Measurements from ENCODE around the gene ATF6B.

DNA sequence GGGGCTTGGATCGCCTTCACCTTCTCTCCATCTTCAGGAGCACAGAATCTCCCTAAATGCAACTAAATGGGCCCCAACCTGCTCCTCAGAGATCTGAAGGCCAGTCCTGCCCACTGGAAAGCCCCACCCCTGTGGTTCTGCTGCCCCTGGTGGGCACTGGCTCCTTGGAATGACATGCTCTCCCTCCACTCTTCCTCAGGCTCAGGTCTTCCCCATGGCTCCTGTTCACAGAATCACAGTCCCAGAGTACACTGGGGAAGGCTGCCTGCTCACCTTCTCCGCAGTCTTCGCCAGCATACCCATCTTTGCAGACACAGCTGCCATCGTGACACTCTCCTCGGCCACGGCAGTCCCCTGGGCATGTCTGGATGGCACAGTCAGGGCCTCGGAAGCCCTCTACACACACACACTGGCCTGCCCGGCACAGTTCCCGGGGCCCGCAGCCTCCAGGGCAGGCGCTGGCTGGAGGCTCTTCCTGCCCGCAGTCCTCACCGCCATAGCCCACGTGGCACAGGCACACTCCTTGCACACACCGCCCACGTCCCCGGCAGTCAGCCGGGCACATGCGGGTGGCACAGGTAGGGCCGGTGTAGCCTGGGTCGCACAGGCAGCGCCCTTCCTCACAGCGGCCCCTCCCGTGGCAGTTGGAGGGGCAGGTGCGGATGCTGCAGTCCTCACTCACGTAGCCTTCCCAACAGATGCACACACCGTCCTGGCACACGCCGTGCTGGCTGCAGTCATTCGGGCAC, 32.5 kb downstream of the ATF6B start:
- TF ChIP-seq, protein P1, sequence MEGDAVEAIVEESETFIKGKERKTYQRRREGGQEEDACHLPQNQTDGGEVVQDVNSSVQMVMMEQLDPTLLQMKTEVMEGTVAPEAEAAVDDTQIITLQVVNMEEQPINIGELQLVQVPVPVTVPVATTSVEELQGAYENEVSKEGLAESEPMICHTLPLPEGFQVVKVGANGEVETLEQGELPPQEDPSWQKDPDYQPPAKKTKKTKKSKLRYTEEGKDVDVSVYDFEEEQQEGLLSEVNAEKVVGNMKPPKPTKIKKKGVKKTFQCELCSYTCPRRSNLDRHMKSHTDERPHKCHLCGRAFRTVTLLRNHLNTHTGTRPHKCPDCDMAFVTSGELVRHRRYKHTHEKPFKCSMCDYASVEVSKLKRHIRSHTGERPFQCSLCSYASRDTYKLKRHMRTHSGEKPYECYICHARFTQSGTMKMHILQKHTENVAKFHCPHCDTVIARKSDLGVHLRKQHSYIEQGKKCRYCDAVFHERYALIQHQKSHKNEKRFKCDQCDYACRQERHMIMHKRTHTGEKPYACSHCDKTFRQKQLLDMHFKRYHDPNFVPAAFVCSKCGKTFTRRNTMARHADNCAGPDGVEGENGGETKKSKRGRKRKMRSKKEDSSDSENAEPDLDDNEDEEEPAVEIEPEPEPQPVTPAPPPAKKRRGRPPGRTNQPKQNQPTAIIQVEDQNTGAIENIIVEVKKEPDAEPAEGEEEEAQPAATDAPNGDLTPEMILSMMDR (IDR thresholded peaks at IDR 0.05; ENCODE audit: low read depth, low read length) = no peak
- TF ChIP-seq, protein P2, sequence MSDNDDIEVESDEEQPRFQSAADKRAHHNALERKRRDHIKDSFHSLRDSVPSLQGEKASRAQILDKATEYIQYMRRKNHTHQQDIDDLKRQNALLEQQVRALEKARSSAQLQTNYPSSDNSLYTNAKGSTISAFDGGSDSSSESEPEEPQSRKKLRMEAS (IDR thresholded peaks at IDR 0.05; ENCODE audit: low read depth, low read length) = no peak
- TF ChIP-seq POLR2A (IDR thresholded peaks at IDR 0.05; ENCODE audit: extremely low read depth, insufficient read length) = no peak
- no peak for TF ChIP-seq MYC (IDR thresholded peaks at IDR 0.05; ENCODE audit: low read depth, low read length)
